ENCODE results near the gene TNNC1.

The TNNC1 gene

DNA sequence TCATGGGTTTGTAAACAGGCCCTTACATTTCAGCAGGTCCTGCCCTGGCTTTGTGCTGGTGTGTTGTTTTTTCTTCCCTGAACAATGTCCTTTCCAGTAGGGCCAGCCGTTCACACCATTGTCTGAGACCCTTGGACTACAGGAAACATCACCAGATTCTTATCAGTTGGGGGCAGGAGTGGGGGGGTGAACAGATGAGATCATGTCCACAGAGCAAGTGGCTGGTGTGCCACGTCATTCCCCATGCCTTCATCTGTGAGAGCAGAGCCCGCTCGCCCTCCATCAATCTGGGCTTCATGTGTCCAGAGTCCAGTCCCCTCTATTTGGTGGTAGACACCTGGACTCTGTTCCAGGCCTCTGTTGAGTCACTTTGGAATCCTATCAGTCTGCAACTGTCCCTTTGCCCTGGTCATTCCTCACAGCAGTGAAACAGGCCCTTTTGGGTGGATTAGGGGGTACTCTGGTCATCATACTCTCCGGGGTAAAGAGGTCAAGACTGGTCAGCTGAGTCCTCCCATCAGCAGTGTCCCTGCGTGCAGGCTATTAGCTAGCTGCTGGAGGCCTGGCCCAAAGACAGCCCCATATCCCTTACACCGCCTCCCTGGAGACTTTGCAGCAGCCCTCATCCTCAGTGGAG is 23.9 kb downstream of the TNNC1 start:
- no peak for DNase-seq (ENCODE audit: low read depth)

DNA sequence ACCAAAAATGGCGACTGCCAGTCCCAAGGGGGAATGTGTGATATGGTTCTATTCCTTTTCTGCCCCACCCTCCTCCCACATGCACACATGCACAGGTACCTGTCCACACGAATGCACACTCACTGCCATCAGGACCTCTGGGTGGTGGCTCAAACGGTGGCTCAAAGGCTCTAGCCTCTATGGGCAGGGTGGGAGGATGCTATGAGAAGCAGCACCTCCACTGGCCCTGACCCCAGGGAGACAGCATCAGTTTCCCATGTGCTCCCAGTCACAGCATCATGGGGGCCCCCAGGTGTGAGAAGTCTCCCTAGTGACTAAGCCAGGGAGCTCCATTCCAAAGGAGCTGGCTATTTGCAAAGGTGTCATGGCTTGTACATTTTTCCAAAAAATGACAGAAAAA is 24.8 kb downstream of the TNNC1 start:
- no peak for DNase-seq (ENCODE audit: low read depth)

DNA sequence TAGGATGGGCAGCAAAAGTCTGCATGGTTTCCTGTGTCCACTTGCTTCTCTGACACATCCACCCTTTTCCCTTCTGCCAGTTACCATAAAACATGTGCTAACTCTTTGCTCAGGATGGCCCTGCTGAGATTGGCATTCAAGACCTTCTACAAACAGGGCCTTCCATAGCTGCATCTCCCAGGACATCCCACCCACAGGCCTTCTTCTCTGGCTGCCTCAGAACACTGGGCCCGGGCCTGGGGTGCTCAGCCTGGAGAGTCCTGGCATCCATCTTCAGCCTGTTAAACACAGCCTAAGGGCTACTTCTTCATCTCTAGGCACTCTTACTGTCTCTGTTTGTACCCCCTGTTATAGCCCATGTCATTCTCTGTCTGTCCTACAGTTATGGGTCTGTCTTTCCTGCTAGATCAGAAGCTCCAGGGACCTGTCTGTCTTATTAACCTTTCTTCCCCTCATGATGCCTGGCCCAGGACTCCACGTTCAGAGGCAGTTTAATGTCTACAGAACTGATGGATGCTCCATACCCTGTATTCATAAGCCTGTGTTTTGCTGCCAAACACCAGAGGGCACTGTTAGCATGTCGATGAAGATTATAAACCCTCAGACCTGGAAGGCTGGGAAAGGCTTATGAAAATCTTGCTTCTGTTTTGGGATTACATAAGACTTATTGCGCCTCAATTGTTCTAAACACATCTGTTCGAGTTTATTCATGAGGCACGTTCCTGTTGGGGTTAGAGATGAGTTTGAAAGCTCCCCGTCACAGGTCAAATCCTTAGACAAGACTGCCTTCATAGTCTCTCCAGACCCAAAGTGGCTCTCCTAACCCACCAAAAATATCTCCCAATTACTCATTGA is 25.5 kb downstream of the TNNC1 start:
- peak; percentile 65 for DNase-seq (ENCODE audit: low read depth)

DNA sequence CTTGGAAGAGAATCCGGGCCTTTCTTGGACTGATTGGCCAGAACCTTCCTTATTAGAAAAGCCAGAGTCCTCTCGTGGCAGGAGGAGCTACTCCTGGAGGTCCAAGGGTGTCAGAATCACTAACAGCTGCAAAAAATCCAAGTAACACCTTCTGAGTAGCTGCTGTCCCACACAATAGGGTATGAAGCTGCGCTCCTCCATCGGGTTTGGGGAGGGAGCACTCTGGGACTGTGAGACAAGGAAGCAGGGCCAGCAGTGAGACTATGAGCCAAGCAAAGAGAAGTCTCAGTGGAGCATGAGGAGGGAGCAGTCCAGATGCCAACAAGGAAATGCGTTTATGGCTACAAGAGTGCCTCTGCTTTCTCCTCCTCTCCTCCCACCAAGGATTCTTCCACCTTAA is 30.7 kb downstream of the TNNC1 start:
- no peak for DNase-seq (ENCODE audit: low read depth)

DNA sequence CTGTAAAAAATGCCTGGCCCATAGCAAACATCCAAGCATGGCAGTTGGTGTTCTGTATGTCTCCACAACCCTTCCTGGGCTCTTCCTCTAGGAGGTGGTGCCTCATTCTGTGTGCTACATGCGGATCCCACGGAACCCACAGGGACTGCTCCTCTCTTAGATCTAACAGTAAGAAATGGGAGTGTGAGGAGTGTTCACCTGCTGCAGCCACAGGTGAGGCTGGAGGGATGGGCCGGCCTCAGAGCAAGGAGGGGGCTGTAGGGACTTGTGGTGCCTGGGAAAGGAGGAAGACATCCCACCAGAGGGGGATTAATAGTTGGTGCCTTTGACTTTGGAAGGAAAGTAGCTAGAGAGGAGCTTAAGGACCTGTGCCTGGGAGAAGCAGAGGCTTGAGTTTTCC is 31.2 kb downstream of the TNNC1 start:
- no peak for DNase-seq (ENCODE audit: low read depth)

DNA sequence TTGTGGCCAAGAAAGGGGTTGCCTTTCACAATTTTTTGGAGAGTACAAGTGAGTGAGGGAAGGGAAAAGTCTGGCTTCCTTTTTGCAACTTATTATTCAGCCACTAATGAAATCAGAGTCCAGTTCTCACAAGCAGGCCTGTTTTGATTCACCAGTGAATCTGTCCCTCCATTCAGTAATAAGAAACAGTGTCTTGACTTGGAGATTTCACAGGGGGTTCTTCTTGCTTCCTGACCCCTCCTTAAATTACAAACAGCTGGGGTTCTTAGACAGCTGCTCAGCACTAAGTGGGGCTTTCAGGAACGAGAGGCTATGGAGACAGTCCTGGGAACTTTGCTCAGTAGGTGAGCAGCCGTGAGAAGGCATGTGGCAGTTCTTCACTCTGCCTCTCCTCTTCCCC is 33.5 kb downstream of the TNNC1 start:
- DNase-seq (ENCODE audit: low read depth): no peak

DNA sequence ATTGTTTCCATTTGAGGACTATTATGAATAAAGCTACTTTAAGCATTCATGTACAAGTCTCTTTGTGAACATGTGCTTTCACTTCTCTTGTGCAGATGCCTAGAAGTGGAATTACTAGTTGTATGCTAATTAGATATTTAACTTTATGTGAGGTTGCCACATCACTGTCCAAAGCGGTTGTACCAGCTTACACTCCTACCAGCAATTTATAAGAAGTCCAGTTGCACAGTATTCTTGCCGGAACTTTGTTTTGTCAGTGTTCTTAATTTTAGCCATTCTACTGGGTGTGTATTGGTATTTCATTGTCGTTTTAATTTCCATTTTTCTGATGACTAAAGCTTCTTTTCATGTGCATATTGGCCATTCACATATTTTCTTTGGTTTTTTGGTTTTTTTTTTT is 38.0 kb downstream of the TNNC1 start:
- no peak for DNase-seq (ENCODE audit: low read depth)

DNA sequence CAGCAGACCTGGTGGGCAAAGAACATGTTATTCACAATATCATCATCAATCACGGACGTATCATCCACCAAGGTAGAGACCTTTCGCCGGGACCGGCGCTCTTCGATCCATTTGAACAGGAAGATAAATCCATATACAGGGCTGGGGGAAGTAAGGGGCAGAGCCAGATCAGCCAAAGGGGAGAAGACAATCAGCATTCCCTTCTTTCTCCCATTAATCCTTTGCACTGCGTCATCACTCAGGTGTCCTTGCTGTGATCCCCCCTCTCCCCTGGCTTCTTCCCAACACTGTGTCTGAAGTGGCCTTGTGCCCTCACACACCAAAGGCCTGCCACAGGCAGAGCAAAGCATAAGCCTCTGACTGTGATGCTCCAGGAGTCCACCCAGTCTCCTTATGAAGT is 45.4 kb downstream of the TNNC1 start:
- DNase-seq (ENCODE audit: low read depth): no peak

DNA sequence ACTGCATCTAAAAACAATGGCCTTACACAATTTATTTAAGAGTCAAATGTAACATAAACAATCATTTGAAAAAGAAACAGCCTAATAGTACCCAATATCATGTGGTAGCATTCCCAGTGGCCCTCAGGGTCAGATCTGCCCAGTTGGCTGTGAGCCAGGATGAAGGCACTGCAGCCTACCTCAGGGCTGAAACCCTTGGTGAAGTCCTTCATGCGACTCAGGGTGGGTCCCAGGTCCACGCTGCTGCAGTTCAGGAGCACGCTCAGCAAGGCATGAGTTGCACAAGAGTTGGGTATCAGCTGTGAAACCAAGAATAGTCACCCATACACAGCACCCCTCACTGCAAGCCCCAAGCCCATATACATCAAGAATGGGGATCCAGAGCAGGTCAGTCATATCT is 46.1 kb downstream of the TNNC1 start:
- no peak for DNase-seq (ENCODE audit: low read depth)

DNA sequence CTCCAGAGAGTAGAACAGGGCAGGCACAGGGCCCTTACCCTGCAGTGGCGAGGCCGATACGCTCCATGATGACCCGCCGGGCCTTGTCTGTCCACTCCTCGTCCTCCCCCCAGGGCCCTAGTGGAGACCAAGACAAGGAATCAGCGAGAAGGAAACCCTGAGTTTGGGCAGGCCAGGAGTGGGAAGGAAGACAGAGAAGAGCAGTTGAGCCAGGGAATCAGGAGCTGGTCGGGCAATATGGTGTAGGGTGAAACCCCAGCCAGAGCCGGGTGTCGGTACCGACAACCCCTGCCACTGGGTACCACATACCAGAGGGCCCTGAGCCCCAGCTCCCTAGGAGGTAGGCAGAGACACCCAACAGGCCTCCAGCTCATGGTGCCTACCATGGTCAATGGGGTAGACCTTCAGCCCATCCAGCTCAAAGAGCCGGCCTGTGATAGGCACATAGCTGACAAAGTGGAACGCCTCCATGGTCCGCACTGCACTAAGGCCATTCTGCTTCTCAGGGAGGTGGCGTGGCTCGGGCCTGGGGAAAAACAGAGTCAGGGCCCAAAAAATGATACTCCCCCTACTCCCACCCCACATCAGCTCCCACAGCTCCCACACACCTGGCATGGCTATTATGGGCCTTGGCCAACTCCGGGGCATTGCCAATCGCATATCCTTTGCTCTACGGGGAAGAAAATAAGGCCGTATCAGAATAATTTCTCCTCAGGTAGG is 46.9 kb downstream of the TNNC1 start:
- DNase-seq (ENCODE audit: low read depth): no peak

DNA sequence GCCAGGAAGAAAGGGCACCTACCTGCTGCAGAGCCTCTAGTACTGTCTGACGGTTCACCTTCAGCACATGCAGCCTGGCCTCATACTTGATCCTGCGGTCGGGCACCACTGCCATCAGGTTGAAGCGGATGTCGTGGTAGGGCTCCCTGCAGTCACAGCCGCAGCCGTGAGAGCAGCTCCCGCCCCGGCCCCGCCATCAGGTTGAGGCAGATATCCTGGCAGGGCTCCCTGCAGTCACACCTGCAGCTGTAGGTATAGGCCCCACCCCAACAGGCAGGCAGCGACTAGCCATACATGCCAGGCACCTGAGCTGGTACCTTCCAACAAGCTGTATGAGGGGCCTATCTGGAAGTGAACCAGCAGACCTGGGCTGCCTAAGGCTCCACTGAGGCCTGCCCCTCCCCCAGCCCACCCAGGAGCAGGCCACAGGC is 47.6 kb downstream of the TNNC1 start:
- DNase-seq (ENCODE audit: low read depth): no peak

DNA sequence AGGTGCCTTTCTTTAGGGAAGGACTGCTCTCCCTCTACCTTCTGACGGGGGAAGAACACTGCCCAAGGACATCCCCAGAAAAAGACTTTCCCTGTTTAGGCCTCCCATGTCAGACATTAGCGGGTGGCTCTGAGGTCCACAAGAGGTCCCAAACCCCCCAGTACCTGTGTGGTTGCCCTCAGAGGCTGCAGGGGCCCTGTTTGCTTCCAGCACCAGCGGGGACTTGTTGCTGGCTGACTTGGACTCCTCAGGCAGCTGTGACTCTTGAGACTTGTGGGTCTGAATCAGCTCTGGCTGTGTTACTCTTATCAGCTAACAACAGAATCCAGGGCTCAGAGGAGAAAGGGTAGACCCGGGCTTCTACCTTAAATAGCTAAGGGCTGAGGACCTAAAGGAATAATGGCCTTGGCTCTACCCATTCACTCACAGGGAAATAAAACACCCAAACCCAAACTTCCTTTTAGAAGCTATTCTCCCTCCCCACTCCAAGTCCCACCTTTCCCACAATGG is 48.2 kb downstream of the TNNC1 start:
- DNase-seq (ENCODE audit: low read depth): no peak

DNA sequence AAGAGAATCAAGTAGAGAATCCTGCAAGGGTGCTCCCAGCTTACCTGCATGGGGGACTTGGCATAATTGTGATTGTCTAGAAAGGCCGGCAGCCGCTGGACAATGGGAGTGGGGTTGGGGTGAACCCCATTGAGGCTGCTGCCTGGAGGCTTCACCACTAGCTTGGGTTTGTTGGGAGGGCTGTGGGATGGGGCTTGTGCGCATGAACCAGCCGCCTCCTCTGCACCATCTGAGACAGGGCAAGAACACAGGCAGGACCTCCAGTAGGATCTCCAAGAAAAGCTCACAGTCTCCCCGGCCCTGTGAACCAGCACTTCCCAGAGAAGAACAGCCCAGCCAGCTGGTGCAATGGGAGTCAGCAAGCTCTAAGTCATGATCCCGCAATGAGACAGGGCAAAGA is 48.8 kb downstream of the TNNC1 start:
- no peak for DNase-seq (ENCODE audit: low read depth)

DNA sequence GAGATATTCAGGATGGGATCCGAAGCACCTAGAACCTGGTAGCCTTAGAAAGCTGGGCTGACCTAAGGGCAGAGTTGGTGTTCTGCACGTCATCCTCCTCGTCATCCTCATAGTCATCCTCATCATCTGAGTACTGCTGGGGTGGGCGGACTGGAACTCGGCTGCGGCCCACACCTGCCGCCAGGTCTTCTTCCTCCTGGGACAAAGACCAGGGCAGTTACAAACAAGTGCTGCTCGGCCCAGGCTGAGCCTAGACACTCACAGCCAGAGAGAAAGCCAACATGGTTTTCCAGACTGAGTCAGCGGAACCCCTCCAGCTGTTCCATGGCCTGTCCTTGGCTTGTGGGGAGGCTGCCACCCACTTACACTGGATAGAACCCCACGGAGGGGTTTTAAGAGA is 49.5 kb downstream of the TNNC1 start:
- DNase-seq (ENCODE audit: low read depth): no peak

DNA sequence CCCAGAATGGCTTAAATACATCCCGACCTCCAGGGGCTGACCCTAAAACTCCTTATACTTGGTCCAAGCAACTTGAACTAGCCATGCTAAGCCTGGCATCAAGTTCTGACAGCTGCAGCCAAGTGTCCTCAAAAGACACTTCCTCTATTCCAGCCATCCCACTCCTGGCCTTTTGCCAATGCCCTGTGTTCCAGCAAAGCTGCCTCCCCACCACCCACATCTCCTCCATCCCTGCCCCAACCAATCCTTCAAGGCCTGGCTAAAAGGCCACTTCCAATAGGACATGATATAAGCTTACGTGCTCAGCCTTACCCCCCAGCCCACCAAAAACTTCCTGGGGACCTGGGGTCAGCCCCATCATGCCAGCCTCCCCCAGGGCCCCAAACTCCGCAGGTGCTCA is 49.9 kb downstream of the TNNC1 start:
- no peak for DNase-seq (ENCODE audit: low read depth)

DNA sequence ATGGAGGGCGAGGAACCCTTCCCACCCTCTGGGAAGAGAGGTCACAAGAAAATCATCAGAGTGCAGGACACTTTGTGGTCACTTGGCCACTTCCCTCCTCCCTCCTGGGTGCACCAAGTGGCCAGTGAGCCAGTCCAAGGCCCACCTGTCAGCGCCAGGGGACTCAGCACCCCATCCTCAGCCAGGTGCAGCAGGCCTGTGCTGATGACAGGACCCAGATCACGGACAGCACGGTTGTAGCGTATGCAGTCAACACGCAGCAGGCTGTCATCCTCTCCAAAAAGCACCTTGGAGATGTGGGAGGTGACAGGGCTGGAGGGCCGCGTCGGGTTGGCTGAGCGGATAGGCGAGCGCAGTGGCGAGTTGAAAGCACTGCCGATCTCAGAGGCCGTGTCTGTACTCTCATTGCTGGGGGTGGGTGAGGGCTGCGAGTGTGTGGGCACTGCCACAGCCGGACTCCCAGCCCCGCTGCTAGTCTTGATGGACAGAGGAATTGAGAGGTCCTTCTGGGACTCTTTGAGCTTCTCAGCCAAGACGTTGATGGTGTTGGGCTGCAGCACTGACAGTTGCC is 50.5 kb downstream of the TNNC1 start:
- DNase-seq (ENCODE audit: low read depth): no peak

DNA sequence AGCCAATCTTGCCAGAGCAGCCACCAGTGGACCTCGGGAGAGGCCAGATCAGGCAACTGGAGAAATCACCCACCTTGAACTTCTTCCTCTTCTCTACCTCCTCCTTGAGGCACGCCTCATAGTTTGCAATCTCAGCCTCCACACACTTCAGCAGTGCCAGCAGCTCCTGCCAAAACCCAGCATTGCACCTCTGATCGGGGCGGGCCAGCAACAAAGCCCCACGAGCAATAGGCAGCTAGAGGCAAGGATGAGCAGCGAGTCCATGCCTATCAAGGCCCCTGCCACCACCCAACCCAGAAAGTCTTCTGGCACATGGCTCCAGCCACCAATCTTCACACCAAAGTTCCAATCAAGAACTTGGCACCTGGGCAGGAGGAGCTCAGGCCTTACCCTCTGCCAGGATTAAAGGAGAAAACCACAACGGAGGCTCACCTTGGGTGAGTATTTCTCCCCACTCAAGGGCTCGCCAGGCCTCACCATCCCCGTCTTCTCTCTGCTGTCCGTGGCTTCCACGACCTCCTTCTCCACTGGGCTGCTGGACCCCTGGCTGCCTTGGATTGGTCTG is 51.1 kb downstream of the TNNC1 start:
- DNase-seq (ENCODE audit: low read depth): no peak

DNA sequence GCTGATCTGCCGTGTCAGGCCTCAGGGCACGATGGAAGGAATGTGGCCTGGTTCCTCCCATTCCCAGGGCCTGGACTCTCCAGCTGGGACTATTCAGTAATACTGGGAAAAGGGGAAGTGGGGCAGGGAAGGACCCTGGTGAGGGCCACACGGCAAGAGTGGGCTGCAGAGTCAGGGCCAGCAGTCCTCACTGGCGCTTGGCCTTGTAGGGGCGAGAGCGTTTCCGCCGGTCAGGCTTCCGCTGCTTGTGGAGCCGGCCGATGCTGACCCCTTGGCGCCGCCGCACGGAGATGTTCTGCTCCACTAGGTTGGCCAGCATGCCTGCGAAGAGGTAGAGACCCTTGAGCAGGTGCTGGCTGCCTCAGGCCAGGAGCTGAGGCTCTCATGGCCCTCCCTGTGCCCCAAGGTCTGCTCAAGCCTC is 51.7 kb downstream of the TNNC1 start:
- no peak for DNase-seq (ENCODE audit: low read depth)

DNA sequence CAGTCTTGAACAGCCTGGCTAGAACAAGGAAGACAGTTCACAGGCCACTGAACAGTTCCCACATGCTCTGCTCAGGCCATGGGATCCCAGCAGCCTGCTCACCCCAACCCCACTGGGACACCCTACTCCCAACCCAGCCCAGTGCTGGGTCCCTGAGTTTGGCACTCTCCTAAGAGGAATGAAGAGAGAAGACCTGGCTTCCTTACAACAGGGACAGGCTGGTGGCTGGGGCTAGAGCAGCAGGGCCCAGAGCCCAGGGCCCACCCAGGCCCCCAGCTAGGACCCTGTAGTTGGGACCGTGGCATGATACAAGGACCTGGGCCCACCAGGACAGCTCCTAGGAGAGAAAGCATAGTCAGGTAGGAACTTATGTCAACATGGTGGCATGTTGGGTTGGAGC is 52.3 kb downstream of the TNNC1 start:
- DNase-seq (ENCODE audit: low read depth): no peak
